ENCODE results near the gene ZBTB46. TPM values are rescaled to one million over a fixed set of nuclear protein-coding genes. Genes with fewer than 3 reads are reported as not detected.
"Not testable (repeated sequence)": the region's sequence is repeated elsewhere in the genome, so short reads cannot be mapped to it uniquely, and the experiment has no call there.

Gene ZBTB46
- total RNA-seq, 1 experiment from 2014 or later = 18.9 TPM

- peaks cover 4% of the 10 kb centered on the region; the same call in 1 of the 2 replicates for H3K27me3 Mint-ChIP-seq (ENCODE audit: low read depth)
- TF ChIP-seq ZBTB21 (CRISPR knock-in tag; IDR thresholded peaks at IDR 0.05; ENCODE audit: borderline replicate concordance) (no peak), TCF7 (CRISPR knock-in tag; IDR thresholded peaks at IDR 0.05; ENCODE audit: low read depth) (no peak), CREM (CRISPR knock-in tag; IDR thresholded peaks at IDR 0.05) (no peak), RORB (CRISPR knock-in tag; IDR thresholded peaks at IDR 0.05) (no peak)
- peaks cover 16% of the 10 kb centered on the region for H3K36me3 Mint-ChIP-seq
- ChIA-PET POLR2A (no interaction called here), CTCF (no interaction called here)
- no peak overlapping the region for H3K4me3 Mint-ChIP-seq
- DNase-seq (ENCODE audit: low spot score) (no peak), ATAC-seq (no peak)
- H3K4me1 Mint-ChIP-seq = peaks cover 14% of the 10 kb centered on the region
- H3K9me3 Mint-ChIP-seq = peaks cover 20% of the 10 kb centered on the region
- H3K27ac Mint-ChIP-seq = no peak overlapping the region
Measured at GRCh38 chr20:63778034-63778752, 52.9 kb downstream of the ZBTB46 start.

- ChIA-PET POLR2A (no interaction called here), CTCF (no interaction called here)
- no peak for ATAC-seq
- H3K27me3 Mint-ChIP-seq (ENCODE audit: low read depth) = peaks cover 4% of the 10 kb centered on the region; the same call in 1 of the 2 replicates
- H3K9me3 Mint-ChIP-seq = peaks cover 20% of the 10 kb centered on the region
- no peak overlapping the region for H3K4me3 Mint-ChIP-seq
- H3K4me1 Mint-ChIP-seq = peaks cover 14% of the 10 kb centered on the region
- H3K36me3 Mint-ChIP-seq = peaks cover 16% of the 10 kb centered on the region
- TF ChIP-seq ZSCAN18 (CRISPR knock-in tag; IDR thresholded peaks at IDR 0.05) = no peak
- TF ChIP-seq ELF4 (CRISPR knock-in tag; IDR thresholded peaks at IDR 0.05; ENCODE audit: low read depth) = no peak
- no peak for TF ChIP-seq ZNF219 (CRISPR knock-in tag; IDR thresholded peaks at IDR 0.05; ENCODE audit: borderline replicate concordance)
- TF ChIP-seq GABPB1 (CRISPR knock-in tag; IDR thresholded peaks at IDR 0.05) = no peak
- no peak for TF ChIP-seq AFF4 (CRISPR knock-in tag; IDR thresholded peaks at IDR 0.05; ENCODE audit: borderline replicate concordance)
- no peak for TF ChIP-seq ERG (CRISPR knock-in tag; IDR thresholded peaks at IDR 0.05)
- no peak for TF ChIP-seq TEAD4 (CRISPR knock-in tag; IDR thresholded peaks at IDR 0.05)
- no peak for TF ChIP-seq IRF1 (CRISPR knock-in tag; IDR thresholded peaks at IDR 0.05)
- TF ChIP-seq ZNF416 (CRISPR knock-in tag; IDR thresholded peaks at IDR 0.05) = no peak
- TF ChIP-seq CREM (CRISPR knock-in tag; IDR thresholded peaks at IDR 0.05) = no peak
- TF ChIP-seq USF2 (CRISPR knock-in tag; IDR thresholded peaks at IDR 0.05) = no peak
- TF ChIP-seq SOX15 (CRISPR knock-in tag; IDR thresholded peaks at IDR 0.05) = no peak
- no peak overlapping the region for H3K27ac Mint-ChIP-seq
- DNase-seq (ENCODE audit: low spot score) = no peak
Measured at GRCh38 chr20:63777614-63778013, 53.5 kb downstream of the ZBTB46 start.

- H3K27me3 Mint-ChIP-seq (ENCODE audit: low read depth); DNase-seq (ENCODE audit: low spot score); H3K4me3 Mint-ChIP-seq; H3K27ac Mint-ChIP-seq; CTCF ChIA-PET; ATAC-seq: not testable (repeated sequence)
- POLR2A ChIA-PET = interaction anchor here (0.6 kb wide), 1 partner anchor 32 kb away, joined by 5 read pairs; no protein-coding TSS in a partner anchor
- Mint-ChIP-seq H3K4me1 (peaks cover 14% of the 10 kb centered on the region), H3K9me3 (peaks cover 20% of the 10 kb centered on the region), H3K36me3 (peaks cover 16% of the 10 kb centered on the region)
Measured at GRCh38 chr20:63776875-63777274, 54.2 kb downstream of the ZBTB46 start.
